ENCODE results near the gene RGS7.

- no peak for TF ChIP-seq POLR2A (IDR thresholded peaks at IDR 0.05)
- TF ChIP-seq CTCF (IDR thresholded peaks at IDR 0.05) = no peak
Measured at GRCh38 chr1:241356519-241357365, at the start of gene RGS7.

All from right lobe of liver (tissue), 4 donors.